Measurements from ENCODE around the gene DENND1A.

DNA sequence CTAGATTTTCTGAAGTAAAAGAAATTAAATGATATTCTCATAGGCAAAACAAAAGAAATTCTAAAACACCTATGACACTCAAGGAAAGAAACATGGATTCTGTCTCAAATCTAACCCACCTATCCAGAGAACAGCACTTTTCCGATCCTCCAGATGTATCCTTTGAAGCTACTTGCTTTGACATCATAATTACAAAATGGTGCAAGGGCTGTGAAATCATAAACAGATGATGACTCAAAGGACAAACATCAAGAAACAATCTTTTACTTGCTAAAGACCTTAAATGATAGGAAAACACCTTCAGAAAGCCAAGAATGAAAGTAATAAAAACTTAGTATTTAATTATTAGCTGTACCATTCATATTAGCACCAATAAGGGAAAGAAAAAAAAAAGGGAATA is 202.6 kb downstream of the DENND1A start:
- TF ChIP-seq, protein P1, sequence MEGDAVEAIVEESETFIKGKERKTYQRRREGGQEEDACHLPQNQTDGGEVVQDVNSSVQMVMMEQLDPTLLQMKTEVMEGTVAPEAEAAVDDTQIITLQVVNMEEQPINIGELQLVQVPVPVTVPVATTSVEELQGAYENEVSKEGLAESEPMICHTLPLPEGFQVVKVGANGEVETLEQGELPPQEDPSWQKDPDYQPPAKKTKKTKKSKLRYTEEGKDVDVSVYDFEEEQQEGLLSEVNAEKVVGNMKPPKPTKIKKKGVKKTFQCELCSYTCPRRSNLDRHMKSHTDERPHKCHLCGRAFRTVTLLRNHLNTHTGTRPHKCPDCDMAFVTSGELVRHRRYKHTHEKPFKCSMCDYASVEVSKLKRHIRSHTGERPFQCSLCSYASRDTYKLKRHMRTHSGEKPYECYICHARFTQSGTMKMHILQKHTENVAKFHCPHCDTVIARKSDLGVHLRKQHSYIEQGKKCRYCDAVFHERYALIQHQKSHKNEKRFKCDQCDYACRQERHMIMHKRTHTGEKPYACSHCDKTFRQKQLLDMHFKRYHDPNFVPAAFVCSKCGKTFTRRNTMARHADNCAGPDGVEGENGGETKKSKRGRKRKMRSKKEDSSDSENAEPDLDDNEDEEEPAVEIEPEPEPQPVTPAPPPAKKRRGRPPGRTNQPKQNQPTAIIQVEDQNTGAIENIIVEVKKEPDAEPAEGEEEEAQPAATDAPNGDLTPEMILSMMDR (IDR thresholded peaks at IDR 0.05), result no peak
- TF ChIP-seq POLR2A (IDR thresholded peaks at IDR 0.05), result no peak

All from right lobe of liver (tissue), 4 donors.